Spinal cord (tissue), 10 donors: ENCODE measurements around the gene GMDS. TPM values are rescaled to one million over a fixed set of nuclear protein-coding genes. Genes with fewer than 3 reads are reported as not detected.

Experiments used
- DNase-seq, 6 donors: peaks; one replicate each; pipeline versions ENCODE4 v3.0.0 to v3.0.0-alpha.2; 2013 to 2015; ENCODE audit warnings: low spot score in 6 of 6, low read depth in 4 of 6
- H3K27ac ChIP-seq: one replicate; pipeline ENCODE4 v1.5.1; 2013; ENCODE audit warnings: low read depth, low read length, control low read depth
- H3K27me3 ChIP-seq: one replicate; pipeline ENCODE4 v1.6.1; 2013; ENCODE audit warnings: low read length; ENCODE audit not compliant: control insufficient read depth, insufficient read depth
- H3K36me3 ChIP-seq: one replicate; pipeline ENCODE4 v1.6.1; 2013; ENCODE audit warnings: low read length; ENCODE audit not compliant: control insufficient read depth, insufficient read depth
- H3K4me1 ChIP-seq: one replicate; pipeline ENCODE4 v1.6.1; 2013; ENCODE audit warnings: low read length; ENCODE audit not compliant: control insufficient read depth, insufficient read depth
- H3K4me3 ChIP-seq: one replicate; pipeline ENCODE4 v1.5.1; 2013; ENCODE audit warnings: low read depth, low read length, control low read depth
- H3K9me3 ChIP-seq: one replicate; pipeline ENCODE4 v1.6.1; 2013; ENCODE audit warnings: low read length; ENCODE audit not compliant: control insufficient read depth, insufficient read depth
- WGBS: methylation state at CpG from one replicate; pipeline ENCODE4 v1.1.5; 2013; ENCODE audit warnings: missing lambda C conversion rate; ENCODE audit not compliant: insufficient coverage; 5-methylcytosine and 5-hydroxymethylcytosine counted together
- polyA plus RNA-seq, 2 donors: library from polyadenylated mRNA; unstranded; fragments of 120-200 nt; gene quantifications; one replicate each; pipeline ENCODE4 v1.2.1, GENCODE V29; 2013; ENCODE audit not compliant: insufficient read length in 2 of 2
- total RNA-seq, 2 donors: library from RNA; depleted of rRNA in 1 of 2; stranded (reverse); fragments of 120-200 nt in 1 of 2; fragments of >200 nt in 1 of 2; gene quantifications; one replicate each; pipeline versions ENCODE4 v1.2.3 to v1.2.4, GENCODE V29; 2013 to 2014
- donor health status: healthy.

GMDS gene
- total and polyA plus RNA-seq, 4 donors = 35.3 to 87.4 (median 49.6) TPM

DNA sequence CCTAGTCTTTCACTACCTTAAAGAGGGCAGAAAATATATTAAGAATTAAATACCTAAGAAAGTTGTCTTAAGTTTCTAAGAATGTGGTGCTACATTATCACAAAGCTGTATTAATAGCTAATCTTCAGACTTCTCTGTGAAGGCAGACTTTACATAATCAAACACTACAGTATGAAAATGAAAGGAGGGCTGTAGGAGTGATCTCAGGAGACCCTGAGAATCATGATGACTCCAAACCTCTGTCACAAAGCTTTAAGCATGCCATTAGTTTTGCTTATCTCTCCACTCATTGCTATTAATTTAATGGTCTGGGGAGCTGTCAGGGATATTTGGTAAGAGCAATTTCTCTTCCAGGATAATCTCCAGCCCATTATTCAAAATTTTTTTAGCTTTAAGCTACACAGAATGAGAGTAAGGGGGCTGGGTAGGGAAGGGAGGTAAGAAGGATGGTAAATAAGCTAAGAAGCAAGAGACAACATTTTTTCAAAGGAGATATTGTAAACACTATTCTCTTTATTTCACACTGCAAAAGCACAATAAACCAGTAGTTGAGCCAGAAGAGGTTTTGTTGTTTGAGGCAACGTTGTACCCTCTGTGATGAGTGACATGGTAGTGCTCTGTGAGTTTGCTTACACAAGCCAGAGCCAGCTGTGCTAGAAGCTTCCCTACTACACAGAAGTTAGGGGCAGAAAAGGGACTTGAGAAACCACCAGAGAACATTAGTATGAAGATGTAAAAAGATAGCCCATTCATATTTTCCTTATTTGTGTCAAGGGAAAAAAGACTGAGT lies 258.8 kb downstream of the GMDS start:
- peak in 2 of 6 donors; percentile 7 to 8 for DNase-seq
- no peak overlapping the region for H3K4me3 ChIP-seq
- H3K36me3 ChIP-seq = no peaks in the 10 kb centered on the region
- no peaks in the 10 kb centered on the region for H3K4me1 ChIP-seq
- H3K27me3 ChIP-seq = no peaks in the 10 kb centered on the region
- 60% methylated on average over 1 of the region's 1 CpG for WGBS
- no peak overlapping the region for H3K27ac ChIP-seq
- peaks cover 4% of the 10 kb centered on the region for H3K9me3 ChIP-seq

DNA sequence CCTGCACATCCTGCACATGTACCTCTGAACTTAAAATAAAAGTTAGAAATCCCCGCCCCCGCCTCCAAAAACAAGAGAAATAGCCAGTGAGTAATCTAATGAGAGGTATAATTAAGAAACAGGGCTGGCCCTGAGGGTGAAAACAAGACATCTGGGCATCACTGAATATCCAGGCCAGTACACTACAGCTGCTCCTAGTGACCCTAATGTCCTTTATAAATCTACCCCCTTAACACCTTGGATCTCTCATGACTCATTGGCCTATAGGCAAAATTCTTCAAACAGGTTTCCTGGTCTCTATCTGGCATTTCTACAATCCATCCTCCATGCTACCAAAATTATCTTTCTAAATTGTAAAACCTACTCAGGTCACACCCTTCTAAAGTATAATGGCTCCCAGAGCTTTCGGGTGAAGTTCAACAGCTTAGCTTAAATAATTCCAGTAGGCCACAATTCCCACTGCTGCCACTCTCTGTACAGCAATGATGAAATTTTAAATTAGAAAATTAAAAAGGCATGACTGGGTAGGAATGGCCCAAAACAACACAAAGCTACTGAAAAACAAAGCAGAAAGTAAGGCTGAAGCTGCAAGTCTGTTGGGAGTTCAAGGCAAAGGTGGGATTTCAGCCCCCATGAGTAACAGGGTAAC lies 260.9 kb downstream of the GMDS start:
- WGBS = 75% methylated on average over 1 of the region's 3 CpGs

DNA sequence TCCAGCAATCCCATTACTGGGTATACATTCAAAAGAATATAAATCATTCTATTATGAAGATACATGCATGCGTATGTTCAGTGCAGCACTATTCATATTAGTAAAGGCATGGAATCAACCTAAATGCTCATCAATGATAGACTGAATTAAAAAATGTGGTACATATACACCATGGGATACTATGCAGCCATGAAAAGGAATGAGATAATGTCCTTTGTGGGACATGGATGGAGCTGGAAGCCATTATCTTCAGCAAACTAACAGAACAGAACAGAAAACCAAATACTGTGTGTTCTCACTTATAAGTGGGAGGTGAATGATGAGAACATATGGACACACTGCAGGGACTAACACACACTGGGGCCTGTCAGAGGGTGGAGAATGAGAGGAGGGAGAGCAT lies 261.6 kb downstream of the GMDS start:
- Histone ChIP-seq H3K4me1 (no peaks in the 10 kb centered on the region), H3K9me3 (peaks cover 10% of the 10 kb centered on the region), H3K4me3 (no peak overlapping the region), H3K27ac (no peak overlapping the region), H3K36me3 (no peaks in the 10 kb centered on the region), H3K27me3 (no peaks in the 10 kb centered on the region)
- DNase-seq = no peak
- WGBS = no CpG with 5 or more reads among the region's 1 CpG

More for the DNA sequence above, 260.9 kb downstream of the GMDS start:
- DNase-seq = no peak
- H3K27me3 ChIP-seq = no peaks in the 10 kb centered on the region
- H3K4me1 ChIP-seq = no peaks in the 10 kb centered on the region
- H3K9me3 ChIP-seq = peaks cover 10% of the 10 kb centered on the region
- no peaks in the 10 kb centered on the region for H3K36me3 ChIP-seq
- H3K27ac ChIP-seq = no peak overlapping the region
- H3K4me3 ChIP-seq = no peak overlapping the region

DNA sequence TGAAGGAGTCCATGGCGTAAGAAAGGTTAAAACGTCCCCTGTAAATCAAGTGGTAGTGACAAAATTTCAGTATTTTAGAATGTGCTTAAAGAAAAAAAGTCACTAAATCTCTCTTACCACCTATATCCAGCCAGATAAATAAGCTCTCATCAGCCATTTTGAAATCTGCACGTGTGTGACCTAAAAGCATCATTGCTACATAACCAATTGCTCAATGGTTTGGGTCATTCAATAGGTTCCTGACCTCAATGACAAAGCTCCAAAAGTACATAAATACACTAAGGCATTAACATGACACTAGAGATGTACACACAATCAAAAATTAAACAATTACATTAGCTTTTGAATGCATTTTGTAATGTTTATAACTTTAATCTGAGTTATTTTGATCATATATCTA lies 272.4 kb downstream of the GMDS start:
- Histone ChIP-seq H3K36me3 (no peaks in the 10 kb centered on the region), H3K27me3 (no peaks in the 10 kb centered on the region), H3K9me3 (no peaks in the 10 kb centered on the region), H3K4me3 (no peak overlapping the region), H3K4me1 (peaks cover 4% of the 10 kb centered on the region), H3K27ac (no peak overlapping the region)
- WGBS = 100% methylated on average over 1 of the region's 3 CpGs
- no peak for DNase-seq

DNA sequence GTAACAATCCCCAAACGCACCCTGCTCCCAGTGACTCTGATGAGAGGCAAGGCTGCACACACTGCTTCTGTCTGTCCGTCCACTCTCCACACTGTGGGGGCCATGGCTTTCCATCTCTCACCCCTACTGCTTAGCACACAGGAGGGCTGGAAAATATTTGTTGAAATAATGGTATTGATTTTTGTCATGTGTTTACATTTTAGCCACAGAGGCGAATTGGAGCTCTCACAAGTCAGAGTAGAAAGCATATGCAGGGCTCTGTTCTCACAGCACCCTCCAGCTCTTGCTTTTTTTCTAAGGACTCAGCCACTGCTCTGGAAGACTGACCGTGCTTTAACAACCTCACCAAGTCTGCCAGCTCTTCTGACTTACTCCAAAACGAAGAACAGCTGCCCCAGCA lies 273.8 kb downstream of the GMDS start:
- H3K27me3 ChIP-seq = no peaks in the 10 kb centered on the region
- WGBS = 72% methylated on average over 4 of the region's 5 CpGs

DNA sequence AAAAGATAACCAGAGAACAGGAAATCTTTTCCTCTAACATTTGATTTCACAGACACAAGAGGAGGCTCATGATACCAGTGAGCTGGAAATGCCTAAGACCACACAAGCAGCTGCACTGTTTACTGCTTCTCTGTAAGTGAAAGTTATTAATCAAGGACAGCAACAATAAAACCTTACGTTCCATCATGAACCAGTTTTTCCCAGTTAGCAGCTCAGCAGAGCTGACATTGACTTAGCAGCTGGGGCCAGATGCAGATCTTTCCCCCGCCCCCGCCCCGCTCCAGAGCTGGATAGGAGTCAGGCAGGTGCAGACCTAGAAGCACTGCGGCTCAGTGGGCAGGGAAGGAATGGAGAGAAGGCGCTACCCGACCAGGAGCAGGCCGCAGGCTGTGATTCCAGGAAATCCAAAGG lies 275.2 kb downstream of the GMDS start:
- H3K4me1 ChIP-seq = peaks cover 4% of the 10 kb centered on the region
- no peak for DNase-seq
- H3K27ac ChIP-seq = peak overlapping the region; percentile 75
- no peaks in the 10 kb centered on the region for H3K27me3 ChIP-seq
- 69% methylated on average over 8 of the region's 8 CpGs for WGBS
- no peak overlapping the region for H3K4me3 ChIP-seq
- H3K9me3 ChIP-seq = no peaks in the 10 kb centered on the region
- no peaks in the 10 kb centered on the region for H3K36me3 ChIP-seq

More for the DNA sequence above, 273.8 kb downstream of the GMDS start:
- H3K4me1 ChIP-seq = peaks cover 4% of the 10 kb centered on the region
- peak overlapping the region; percentile 33 for H3K27ac ChIP-seq
- DNase-seq = no peak
- H3K4me3 ChIP-seq = no peak overlapping the region
- H3K36me3 ChIP-seq = no peaks in the 10 kb centered on the region
- no peaks in the 10 kb centered on the region for H3K9me3 ChIP-seq

GRCh38 chr6:1966713-1967112 lies 278.7 kb downstream of the GMDS start:
- DNase-seq = peak in 1 of 6 donors; percentile 45
- 72% methylated on average over 5 of the region's 5 CpGs for WGBS
- H3K4me1 ChIP-seq = peaks cover 4% of the 10 kb centered on the region
- no peaks in the 10 kb centered on the region for H3K36me3 ChIP-seq
- no peaks in the 10 kb centered on the region for H3K9me3 ChIP-seq
- H3K27ac ChIP-seq = peak overlapping the region; percentile 86
- no peak overlapping the region for H3K4me3 ChIP-seq
- H3K27me3 ChIP-seq = no peaks in the 10 kb centered on the region

- WGBS = 87% methylated on average over 2 of the region's 6 CpGs
- H3K4me1 ChIP-seq = peaks cover 4% of the 10 kb centered on the region
- no peaks in the 10 kb centered on the region for H3K27me3 ChIP-seq
- no peaks in the 10 kb centered on the region for H3K36me3 ChIP-seq
- peak in 1 of 6 donors; percentile 34 for DNase-seq
- H3K27ac ChIP-seq = peak overlapping the region; percentile 86
- no peaks in the 10 kb centered on the region for H3K9me3 ChIP-seq
- H3K4me3 ChIP-seq = no peak overlapping the region
Observed at GRCh38 chr6:1965596-1966224, 279.7 kb downstream of the GMDS start.

DNA sequence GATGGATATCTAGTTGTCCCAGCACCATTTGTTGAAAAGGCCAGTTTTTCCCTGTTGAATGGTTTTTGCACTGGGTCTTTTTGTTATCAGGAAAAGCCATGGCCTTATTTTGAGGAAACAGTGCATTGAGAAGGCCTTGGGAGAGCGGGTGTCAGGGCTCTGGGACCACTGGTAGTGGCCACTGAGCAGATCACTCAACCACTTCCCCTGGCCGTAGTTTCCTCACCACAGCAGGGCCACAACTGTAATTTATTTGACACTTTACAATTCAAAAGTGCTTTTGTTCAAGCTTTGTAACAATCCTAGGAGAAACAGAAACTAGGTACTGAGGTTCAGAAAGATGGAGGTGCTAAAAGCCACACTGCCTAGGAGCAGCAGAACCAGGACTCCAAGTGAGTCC lies 281.8 kb downstream of the GMDS start:
- Histone ChIP-seq H3K27me3 (no peaks in the 10 kb centered on the region), H3K4me1 (no peaks in the 10 kb centered on the region), H3K4me3 (no peak overlapping the region), H3K27ac (peak overlapping the region; percentile 33), H3K9me3 (no peaks in the 10 kb centered on the region), H3K36me3 (no peaks in the 10 kb centered on the region)
- WGBS = 100% methylated on average over 1 of the region's 2 CpGs
- no peak for DNase-seq
